GM12878 (cell line): Measurements from ENCODE around the gene GPR17. TPM values are rescaled to one million over a fixed set of nuclear protein-coding genes. Genes with fewer than 3 reads are reported as not detected.

Source experiments
- ATF7 ChIP-seq: fragments of 450-650 bp; IDR thresholded peaks from 2 replicates; pipeline ENCODE4 v1.6.1; 2016; ENCODE audit warnings: low read depth, mild to moderate bottlenecking
- CHD2 ChIP-seq: IDR thresholded peaks from 2 replicates; pipeline ENCODE4 v1.6.1; 2011; ENCODE audit warnings: low read depth, low read length, improper control_type of control experiment, borderline replicate concordance
- NFIC ChIP-seq: IDR thresholded peaks from 2 replicates; pipeline ENCODE4 v1.6.1; 2012; ENCODE audit warnings: low read depth, mild to moderate bottlenecking, inconsistent platforms, low read length, moderate library complexity
- NRF1 ChIP-seq: conservative IDR thresholded peaks from 2 replicates; pipeline ENCODE4 v1.6.1; 2011; ENCODE audit warnings: mild to moderate bottlenecking, low read depth, low read length, improper control_type of control experiment
- PML ChIP-seq: IDR thresholded peaks from 2 replicates; pipeline ENCODE4 v1.6.1; 2012; ENCODE audit warnings: low read length, inconsistent platforms
- POLR2AphosphoS5 ChIP-seq: IDR thresholded peaks from 2 replicates; pipeline ENCODE4 v1.6.1; 2011; ENCODE audit warnings: mild to moderate bottlenecking, low read length, inconsistent platforms
- RB1 ChIP-seq: fragments of 450-650 bp; formaldehyde crosslinking; IDR thresholded peaks from 2 replicates; pipeline ENCODE4 v1.6.1; 2017; ENCODE audit warnings: mild to moderate bottlenecking, borderline replicate concordance
- SIN3A ChIP-seq: IDR thresholded peaks from 2 replicates; pipeline ENCODE4 v1.6.1; 2012; ENCODE audit warnings: low read depth, low read length, improper control_type of control experiment
- SMAD5 ChIP-seq: IDR thresholded peaks from 2 replicates; pipeline ENCODE4 v1.6.1; 2016; ENCODE audit warnings: antibody characterized with exemption, low read depth
- ZBTB11 ChIP-seq: fragments of 450-650 bp; formaldehyde crosslinking; IDR thresholded peaks from 2 replicates; pipeline ENCODE4 v1.5.0; 2022; ENCODE audit warnings: mild to moderate bottlenecking, missing genetic modification characterization
- polyA plus RNA-seq, 11 experiments: library from polyadenylated mRNA; depleted of rRNA in 4 of 11; unstranded in 6 of 11; stranded (reverse) in 5 of 11; fragments of >200 nt; fragmentation: Nextera tagmentation in 4 of 11; fragmentation: Illumina TruSeq in 1 of 11; extraction: Ambion mirVana in 4 of 11; extraction: Trizol in 1 of 11; gene quantifications; 1 replicate in 1 of 11; 2 replicates in 10 of 11; pipeline versions ENCODE4 v1.2.1 to v1.2.3, GENCODE V29; 2011 to 2016; ENCODE audit warnings: inconsistent platforms in 2 of 11, missing spikeins in 2 of 11, low read depth in 1 of 11
- total RNA-seq, 4 experiments: library from RNA; depleted of rRNA in 3 of 4; stranded (reverse); fragments of >200 nt in 3 of 4; fragmentation: Illumina TruSeq in 1 of 4; extraction: Trizol in 1 of 4; gene quantifications; 2 replicates each; pipeline versions ENCODE4 v1.2.1 to v1.2.3, GENCODE V29; 2013 to 2021
- TF ChIP-seq, protein P1 (sequence below): fragments of 150-350 bp; IDR thresholded peaks from 2 replicates; pipeline ENCODE4 v1.6.1; 2016; ENCODE audit warnings: low read depth, low read length

GPR17 gene
- total and polyA plus RNA-seq, 10 of the 15 experiments (the other 5 are each of a cell fraction or from before 2014, with no cell fraction given): not detected

DNA sequence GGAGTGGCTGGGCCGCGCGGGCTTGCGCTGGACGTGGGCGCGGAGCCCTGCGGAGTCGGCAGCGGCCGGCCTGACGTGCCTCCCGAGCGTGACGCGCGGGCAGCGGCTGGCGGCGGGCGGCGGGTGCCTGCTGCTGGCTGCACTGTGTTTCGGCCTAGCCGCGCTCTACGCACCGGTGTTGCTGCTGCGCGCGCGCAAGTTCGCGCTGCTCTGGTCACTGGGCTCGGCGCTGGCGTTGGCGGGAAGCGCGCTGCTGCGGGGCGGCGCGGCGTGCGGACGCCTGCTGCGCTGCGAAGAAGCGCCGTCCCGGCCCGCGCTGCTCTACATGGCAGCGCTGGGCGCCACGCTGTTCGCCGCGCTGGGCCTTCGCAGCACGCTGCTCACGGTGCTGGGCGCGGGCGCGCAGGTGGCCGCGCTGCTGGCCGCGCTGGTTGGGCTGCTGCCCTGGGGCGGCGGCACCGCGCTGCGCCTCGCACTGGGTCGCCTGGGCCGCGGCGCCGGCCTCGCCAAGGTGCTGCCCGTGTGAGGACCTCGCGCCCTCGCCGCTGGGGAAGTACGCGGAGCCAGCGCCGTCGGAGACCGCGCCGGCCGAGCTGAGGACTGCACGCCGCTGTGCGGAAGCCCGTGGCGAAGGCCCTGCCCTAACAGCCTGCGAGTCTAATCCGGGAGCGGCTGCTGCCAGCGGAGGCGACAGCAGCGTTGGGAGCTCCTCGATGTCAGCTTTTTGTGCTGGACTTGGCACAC is 55.9 kb downstream of the GPR17 start (continued):
- no peak for TF ChIP-seq ZBTB11
- TF ChIP-seq RB1: peak; percentile 96; the same call in 1 of the 2 replicates
- TF ChIP-seq PML: no peak
- peak; percentile 33; the same call in 1 of the 2 replicates for TF ChIP-seq NRF1
- TF ChIP-seq NFIC: no peak
- TF ChIP-seq CHD2: 0 out of 2 replicates have a peak, but pooled peaks have one; percentile 23
- TF ChIP-seq SIN3A: peak; percentile 66
- peak; percentile 64; the same call in 1 of the 2 replicates for TF ChIP-seq POLR2AphosphoS5
- TF ChIP-seq, protein P1, sequence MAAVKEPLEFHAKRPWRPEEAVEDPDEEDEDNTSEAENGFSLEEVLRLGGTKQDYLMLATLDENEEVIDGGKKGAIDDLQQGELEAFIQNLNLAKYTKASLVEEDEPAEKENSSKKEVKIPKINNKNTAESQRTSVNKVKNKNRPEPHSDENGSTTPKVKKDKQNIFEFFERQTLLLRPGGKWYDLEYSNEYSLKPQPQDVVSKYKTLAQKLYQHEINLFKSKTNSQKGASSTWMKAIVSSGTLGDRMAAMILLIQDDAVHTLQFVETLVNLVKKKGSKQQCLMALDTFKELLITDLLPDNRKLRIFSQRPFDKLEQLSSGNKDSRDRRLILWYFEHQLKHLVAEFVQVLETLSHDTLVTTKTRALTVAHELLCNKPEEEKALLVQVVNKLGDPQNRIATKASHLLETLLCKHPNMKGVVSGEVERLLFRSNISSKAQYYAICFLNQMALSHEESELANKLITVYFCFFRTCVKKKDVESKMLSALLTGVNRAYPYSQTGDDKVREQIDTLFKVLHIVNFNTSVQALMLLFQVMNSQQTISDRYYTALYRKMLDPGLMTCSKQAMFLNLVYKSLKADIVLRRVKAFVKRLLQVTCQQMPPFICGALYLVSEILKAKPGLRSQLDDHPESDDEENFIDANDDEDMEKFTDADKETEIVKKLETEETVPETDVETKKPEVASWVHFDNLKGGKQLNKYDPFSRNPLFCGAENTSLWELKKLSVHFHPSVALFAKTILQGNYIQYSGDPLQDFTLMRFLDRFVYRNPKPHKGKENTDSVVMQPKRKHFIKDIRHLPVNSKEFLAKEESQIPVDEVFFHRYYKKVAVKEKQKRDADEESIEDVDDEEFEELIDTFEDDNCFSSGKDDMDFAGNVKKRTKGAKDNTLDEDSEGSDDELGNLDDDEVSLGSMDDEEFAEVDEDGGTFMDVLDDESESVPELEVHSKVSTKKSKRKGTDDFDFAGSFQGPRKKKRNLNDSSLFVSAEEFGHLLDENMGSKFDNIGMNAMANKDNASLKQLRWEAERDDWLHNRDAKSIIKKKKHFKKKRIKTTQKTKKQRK: no peak
- no peak for TF ChIP-seq SMAD5
- TF ChIP-seq ATF7: no peak

Other genes starting within 250 kb of the GPR17 start
Only the 7 nearest of the 8 such genes appear.
- not detected in 2 replicates for gene PROC, start 227.7 kb upstream of the GPR17 start, total RNA-seq (2014; rRNA removed)
- gene PROC, start 227.7 kb upstream of the GPR17 start, total RNA-seq (2014; rRNA removed; fragmentation: Illumina TruSeq; extraction: Trizol): not detected in 2 replicates
- not detected in 2 replicates for gene PROC, start 227.7 kb upstream of the GPR17 start, total RNA-seq (2021)
- gene PROC, start 227.7 kb upstream of the GPR17 start, polyA plus RNA-seq (2011; rRNA removed): not detected in 2 replicates
- gene PROC, start 227.7 kb upstream of the GPR17 start, polyA plus RNA-seq (2014; fragmentation: Illumina TruSeq; extraction: Trizol): not detected in 2 replicates
- not detected for gene PROC, start 227.7 kb upstream of the GPR17 start, polyA plus RNA-seq (2014; fragmentation: Nextera tagmentation; extraction: Ambion mirVana)
- not detected in 2 replicates for gene PROC, start 227.7 kb upstream of the GPR17 start, polyA plus RNA-seq (2014; rRNA removed)
- not detected for gene PROC, start 227.7 kb upstream of the GPR17 start, polyA plus RNA-seq (2016; fragmentation: Nextera tagmentation; extraction: Ambion mirVana)
- gene IWS1, start 119.7 kb upstream of the GPR17 start, total RNA-seq (2014; rRNA removed): 41.0 and 47.9 TPM in 2 replicates
- gene IWS1, start 119.7 kb upstream of the GPR17 start, total RNA-seq (2014; rRNA removed; fragmentation: Illumina TruSeq; extraction: Trizol): 66.4 and 68.9 TPM in 2 replicates
- gene IWS1, start 119.7 kb upstream of the GPR17 start, total RNA-seq (2021): 43.8 and 45.9 TPM in 2 replicates
- 48.6 and 68.4 TPM in 2 replicates for gene IWS1, start 119.7 kb upstream of the GPR17 start, polyA plus RNA-seq (2011; rRNA removed)
- 62.8 and 80.0 TPM in 2 replicates for gene IWS1, start 119.7 kb upstream of the GPR17 start, polyA plus RNA-seq (2014; fragmentation: Illumina TruSeq; extraction: Trizol)
- 10 to 100 TPM; 21.9 to 34.2 TPM for gene IWS1, start 119.7 kb upstream of the GPR17 start, polyA plus RNA-seq (2014; fragmentation: Nextera tagmentation; extraction: Ambion mirVana)
- 36.7 and 37.9 TPM in 2 replicates for gene IWS1, start 119.7 kb upstream of the GPR17 start, polyA plus RNA-seq (2014; rRNA removed)
- gene IWS1, start 119.7 kb upstream of the GPR17 start, polyA plus RNA-seq (2016; fragmentation: Nextera tagmentation; extraction: Ambion mirVana): 10 to 100 TPM; 45.6 to 53.7 TPM
- 1.6 and 2.9 TPM in 2 replicates for gene MYO7B, start 110.5 kb upstream of the GPR17 start, total RNA-seq (2014; rRNA removed)
- gene MYO7B, start 110.5 kb upstream of the GPR17 start, total RNA-seq (2014; rRNA removed; fragmentation: Illumina TruSeq; extraction: Trizol): 1.6 and 2.2 TPM in 2 replicates
- 2.2 and 4.8 TPM in 2 replicates for gene MYO7B, start 110.5 kb upstream of the GPR17 start, total RNA-seq (2021)
- 0.09 and 0.23 TPM in 2 replicates for gene MYO7B, start 110.5 kb upstream of the GPR17 start, polyA plus RNA-seq (2011; rRNA removed)
- gene MYO7B, start 110.5 kb upstream of the GPR17 start, polyA plus RNA-seq (2014; fragmentation: Illumina TruSeq; extraction: Trizol): 0.51 and 1.4 TPM in 2 replicates
- under 1 TPM; 0.08 to 0.18 TPM for gene MYO7B, start 110.5 kb upstream of the GPR17 start, polyA plus RNA-seq (2014; fragmentation: Nextera tagmentation; extraction: Ambion mirVana)
- gene MYO7B, start 110.5 kb upstream of the GPR17 start, polyA plus RNA-seq (2014; rRNA removed): 1.9 and 2.3 TPM in 2 replicates
- gene MYO7B, start 110.5 kb upstream of the GPR17 start, polyA plus RNA-seq (2016; fragmentation: Nextera tagmentation; extraction: Ambion mirVana): under 1 TPM; 0.67 to 0.92 TPM
- 0.06 and 0.11 TPM in 2 replicates for gene LIMS2, start 29.4 kb downstream of the GPR17 start, total RNA-seq (2014; rRNA removed)
- gene LIMS2, start 29.4 kb downstream of the GPR17 start, total RNA-seq (2014; rRNA removed; fragmentation: Illumina TruSeq; extraction: Trizol): 0.13 TPM in 1 of 2 replicates, not detected in the other
- 0.51 and 0.74 TPM in 2 replicates for gene LIMS2, start 29.4 kb downstream of the GPR17 start, total RNA-seq (2021)
- not detected in 2 replicates for gene LIMS2, start 29.4 kb downstream of the GPR17 start, polyA plus RNA-seq (2011; rRNA removed)
- 0.19 TPM in 1 of 2 replicates, not detected in the other for gene LIMS2, start 29.4 kb downstream of the GPR17 start, polyA plus RNA-seq (2014; fragmentation: Illumina TruSeq; extraction: Trizol)
- gene LIMS2, start 29.4 kb downstream of the GPR17 start, polyA plus RNA-seq (2014; fragmentation: Nextera tagmentation; extraction: Ambion mirVana): under 1 TPM in 1 of 2 experiments, not detected in 1; 0.07 TPM
- 0.58 and 0.81 TPM in 2 replicates for gene LIMS2, start 29.4 kb downstream of the GPR17 start, polyA plus RNA-seq (2014; rRNA removed)
- under 1 TPM; 0.14 to 0.19 TPM for gene LIMS2, start 29.4 kb downstream of the GPR17 start, polyA plus RNA-seq (2016; fragmentation: Nextera tagmentation; extraction: Ambion mirVana)
- gene SFT2D3, start 55.3 kb downstream of the GPR17 start, total RNA-seq (2014; rRNA removed): 8.4 and 9.3 TPM in 2 replicates
- 5.4 and 5.5 TPM in 2 replicates for gene SFT2D3, start 55.3 kb downstream of the GPR17 start, total RNA-seq (2014; rRNA removed; fragmentation: Illumina TruSeq; extraction: Trizol)
- gene SFT2D3, start 55.3 kb downstream of the GPR17 start, total RNA-seq (2021): 6.2 and 6.5 TPM in 2 replicates
- 4.2 and 5.9 TPM in 2 replicates for gene SFT2D3, start 55.3 kb downstream of the GPR17 start, polyA plus RNA-seq (2011; rRNA removed)
- 6.6 and 7.4 TPM in 2 replicates for gene SFT2D3, start 55.3 kb downstream of the GPR17 start, polyA plus RNA-seq (2014; fragmentation: Illumina TruSeq; extraction: Trizol)
- not detected for gene SFT2D3, start 55.3 kb downstream of the GPR17 start, polyA plus RNA-seq (2014; fragmentation: Nextera tagmentation; extraction: Ambion mirVana)
- gene SFT2D3, start 55.3 kb downstream of the GPR17 start, polyA plus RNA-seq (2014; rRNA removed): 6.6 and 6.8 TPM in 2 replicates
- gene SFT2D3, start 55.3 kb downstream of the GPR17 start, polyA plus RNA-seq (2016; fragmentation: Nextera tagmentation; extraction: Ambion mirVana): not detected
- 34.0 and 36.8 TPM in 2 replicates for gene WDR33, start 165.0 kb downstream of the GPR17 start, total RNA-seq (2014; rRNA removed)
- gene WDR33, start 165.0 kb downstream of the GPR17 start, total RNA-seq (2014; rRNA removed; fragmentation: Illumina TruSeq; extraction: Trizol): 34.9 and 35.5 TPM in 2 replicates
- gene WDR33, start 165.0 kb downstream of the GPR17 start, total RNA-seq (2021): 53.2 and 61.2 TPM in 2 replicates
- gene WDR33, start 165.0 kb downstream of the GPR17 start, polyA plus RNA-seq (2011; rRNA removed): 63.8 and 88.4 TPM in 2 replicates
- 38.2 and 42.4 TPM in 2 replicates for gene WDR33, start 165.0 kb downstream of the GPR17 start, polyA plus RNA-seq (2014; fragmentation: Illumina TruSeq; extraction: Trizol)
- gene WDR33, start 165.0 kb downstream of the GPR17 start, polyA plus RNA-seq (2014; fragmentation: Nextera tagmentation; extraction: Ambion mirVana): 10 to 100 TPM; 31.9 to 53.0 TPM
- gene WDR33, start 165.0 kb downstream of the GPR17 start, polyA plus RNA-seq (2014; rRNA removed): 29.2 and 30.8 TPM in 2 replicates
- 10 to 100 TPM; 60.3 to 73.8 TPM for gene WDR33, start 165.0 kb downstream of the GPR17 start, polyA plus RNA-seq (2016; fragmentation: Nextera tagmentation; extraction: Ambion mirVana)
- 26.4 and 26.6 TPM in 2 replicates for gene POLR2D, start 212.0 kb downstream of the GPR17 start, total RNA-seq (2014; rRNA removed)
- gene POLR2D, start 212.0 kb downstream of the GPR17 start, total RNA-seq (2014; rRNA removed; fragmentation: Illumina TruSeq; extraction: Trizol): 27.2 and 27.5 TPM in 2 replicates
- gene POLR2D, start 212.0 kb downstream of the GPR17 start, total RNA-seq (2021): 47.8 and 49.5 TPM in 2 replicates
- 30.4 and 32.0 TPM in 2 replicates for gene POLR2D, start 212.0 kb downstream of the GPR17 start, polyA plus RNA-seq (2011; rRNA removed)
- 53.7 and 61.9 TPM in 2 replicates for gene POLR2D, start 212.0 kb downstream of the GPR17 start, polyA plus RNA-seq (2014; fragmentation: Illumina TruSeq; extraction: Trizol)
- 10 to 100 TPM; 27.2 to 31.8 TPM for gene POLR2D, start 212.0 kb downstream of the GPR17 start, polyA plus RNA-seq (2014; fragmentation: Nextera tagmentation; extraction: Ambion mirVana)
- gene POLR2D, start 212.0 kb downstream of the GPR17 start, polyA plus RNA-seq (2014; rRNA removed): 29.5 and 32.1 TPM in 2 replicates
- gene POLR2D, start 212.0 kb downstream of the GPR17 start, polyA plus RNA-seq (2016; fragmentation: Nextera tagmentation; extraction: Ambion mirVana): 10 to 100 TPM; 73.9 to 84.8 TPM